ENCODE data around the gene PHF1. TPM values are rescaled to one million over a fixed set of nuclear protein-coding genes. Genes with fewer than 3 reads are reported as not detected.
A peak's percentile ranks its signal among the peaks of the same experiment; 100 is the strongest.

The PHF1 gene
- polyA plus RNA-seq, 1 donor from 2014 or later, result 102 TPM

DNA sequence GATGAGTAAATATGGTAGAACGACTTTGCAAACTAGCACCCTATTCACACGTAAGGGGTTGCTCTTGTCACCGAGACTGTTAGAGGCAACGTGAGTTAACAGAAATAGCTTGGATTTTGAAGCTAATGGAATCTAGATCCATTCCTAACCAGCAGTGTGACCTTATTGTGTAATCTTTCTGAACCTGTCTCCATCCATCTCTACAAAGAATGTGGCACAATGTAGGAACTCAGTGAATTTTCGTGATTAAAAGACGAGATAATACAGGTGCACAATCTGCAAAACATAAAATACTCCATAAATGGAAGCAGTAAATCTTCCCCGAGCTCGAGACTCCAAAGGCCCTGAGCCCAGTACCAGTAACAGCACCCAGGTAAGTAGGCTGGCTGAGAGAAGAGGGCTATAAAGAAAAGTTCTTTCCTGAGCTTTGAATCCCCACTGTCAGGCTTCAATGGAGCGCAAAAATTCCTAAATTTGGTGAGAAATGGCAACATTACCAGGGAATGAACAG, 20.0 kb upstream of the PHF1 start:
- Histone ChIP-seq H2AFZ (ENCODE audit: low read depth, low read length) (peak overlapping the region; percentile 27), H3K4me2 (ENCODE audit: low read length) (no peak overlapping the region), H3K4me3 (ENCODE audit: low read length) (peak overlapping the region; percentile 74), H3K36me3 (ENCODE audit: insufficient read depth, low read length) (no peaks in the 10 kb centered on the region), H3K9me3 (ENCODE audit: low read length) (no peaks in the 10 kb centered on the region), H4K20me1 (ENCODE audit: insufficient read depth) (no peaks in the 10 kb centered on the region), H3K27me3 (ENCODE audit: insufficient read depth, low read depth, low read length) (no peaks in the 10 kb centered on the region), H3F3A (ENCODE audit: insufficient read depth, low read length, poor library complexity, severe bottlenecking) (no peaks in the 10 kb centered on the region), H3K9me2 (ENCODE audit: insufficient read depth, low read length) (no peaks in the 10 kb centered on the region), H3K79me2 (replicated peaks; ENCODE audit: insufficient read depth, low read length) (peaks cover 35% of the 10 kb centered on the region), H3K27ac (ENCODE audit: low read length) (peak overlapping the region; percentile 55), H3K9ac (ENCODE audit: low read length) (peak overlapping the region; percentile 24)
- no peak for TF ChIP-seq TAF1 (IDR thresholded peaks at IDR 0.05; ENCODE audit: low read depth)
- TF ChIP-seq, protein P1, sequence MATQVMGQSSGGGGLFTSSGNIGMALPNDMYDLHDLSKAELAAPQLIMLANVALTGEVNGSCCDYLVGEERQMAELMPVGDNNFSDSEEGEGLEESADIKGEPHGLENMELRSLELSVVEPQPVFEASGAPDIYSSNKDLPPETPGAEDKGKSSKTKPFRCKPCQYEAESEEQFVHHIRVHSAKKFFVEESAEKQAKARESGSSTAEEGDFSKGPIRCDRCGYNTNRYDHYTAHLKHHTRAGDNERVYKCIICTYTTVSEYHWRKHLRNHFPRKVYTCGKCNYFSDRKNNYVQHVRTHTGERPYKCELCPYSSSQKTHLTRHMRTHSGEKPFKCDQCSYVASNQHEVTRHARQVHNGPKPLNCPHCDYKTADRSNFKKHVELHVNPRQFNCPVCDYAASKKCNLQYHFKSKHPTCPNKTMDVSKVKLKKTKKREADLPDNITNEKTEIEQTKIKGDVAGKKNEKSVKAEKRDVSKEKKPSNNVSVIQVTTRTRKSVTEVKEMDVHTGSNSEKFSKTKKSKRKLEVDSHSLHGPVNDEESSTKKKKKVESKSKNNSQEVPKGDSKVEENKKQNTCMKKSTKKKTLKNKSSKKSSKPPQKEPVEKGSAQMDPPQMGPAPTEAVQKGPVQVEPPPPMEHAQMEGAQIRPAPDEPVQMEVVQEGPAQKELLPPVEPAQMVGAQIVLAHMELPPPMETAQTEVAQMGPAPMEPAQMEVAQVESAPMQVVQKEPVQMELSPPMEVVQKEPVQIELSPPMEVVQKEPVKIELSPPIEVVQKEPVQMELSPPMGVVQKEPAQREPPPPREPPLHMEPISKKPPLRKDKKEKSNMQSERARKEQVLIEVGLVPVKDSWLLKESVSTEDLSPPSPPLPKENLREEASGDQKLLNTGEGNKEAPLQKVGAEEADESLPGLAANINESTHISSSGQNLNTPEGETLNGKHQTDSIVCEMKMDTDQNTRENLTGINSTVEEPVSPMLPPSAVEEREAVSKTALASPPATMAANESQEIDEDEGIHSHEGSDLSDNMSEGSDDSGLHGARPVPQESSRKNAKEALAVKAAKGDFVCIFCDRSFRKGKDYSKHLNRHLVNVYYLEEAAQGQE (IDR thresholded peaks at IDR 0.05; ENCODE audit: borderline replicate concordance), result no peak
- TF ChIP-seq EP300 (conservative IDR thresholded peaks at IDR 0.05; ENCODE audit: poor library complexity, severe bottlenecking), result no peak
- TF ChIP-seq MXI1 (conservative IDR thresholded peaks at IDR 0.05; ENCODE audit: poor library complexity, severe bottlenecking), result no peak
- TF ChIP-seq RAD21 (conservative IDR thresholded peaks at IDR 0.05), result no peak

DNA sequence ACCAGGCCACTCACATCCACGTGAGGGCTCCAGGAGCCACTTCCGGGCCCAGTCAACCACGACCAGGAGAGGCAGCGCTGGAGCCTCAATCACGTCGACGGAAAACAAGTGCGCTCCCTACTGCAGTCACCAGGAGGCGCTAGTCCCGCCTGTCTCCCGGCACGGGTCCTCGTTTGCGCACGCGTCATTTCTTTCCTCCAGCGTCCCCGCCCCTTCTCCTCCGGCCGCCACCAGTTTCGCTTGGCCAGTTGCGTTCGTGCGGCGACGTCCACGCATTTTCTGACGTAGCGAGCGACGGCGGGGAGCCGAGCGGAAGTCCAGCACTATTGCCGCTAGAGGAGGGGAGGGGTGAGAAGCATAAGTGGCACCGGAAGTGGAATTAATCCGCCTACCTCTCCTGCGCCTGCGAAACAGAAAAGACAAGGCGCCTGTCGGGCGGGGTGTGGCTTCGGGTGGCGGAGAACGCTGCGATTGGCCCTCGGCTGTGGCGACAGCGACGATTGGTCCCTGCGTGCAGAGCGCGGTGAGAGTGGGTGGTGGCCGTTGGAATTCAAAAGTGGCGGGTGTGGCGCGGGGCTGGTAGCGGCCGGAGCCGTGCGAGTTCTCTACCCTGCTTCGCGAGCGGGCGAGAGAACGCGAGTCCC, 19.4 kb upstream of the PHF1 start, which contains the start of gene KIFC1:
Gene KIFC1 (plus strand): TSS at position 546 of the 644 bp plus-strand sequence. CDS start 163 bp downstream, outside the sequence.
- Histone ChIP-seq H3K9ac (ENCODE audit: low read length) (peak within 1 kb of the TSS; percentile 24), H3K9me2 (ENCODE audit: insufficient read depth, low read length) (no peaks in the 10 kb centered on the region), H3K4me2 (ENCODE audit: low read length) (peak within 1 kb of the TSS; percentile 54), H3K27me3 (ENCODE audit: insufficient read depth, low read depth, low read length) (no peaks in the 10 kb centered on the region), H3K4me3 (ENCODE audit: low read length) (peak within 1 kb of the TSS; percentile 74), H3K27ac (ENCODE audit: low read length) (peak within 1 kb of the TSS; percentile 55), H3K36me3 (ENCODE audit: insufficient read depth, low read length) (no peaks in the 10 kb centered on the region), H2AFZ (ENCODE audit: low read depth, low read length) (peak within 1 kb of the TSS; percentile 27), H3K79me2 (replicated peaks; ENCODE audit: insufficient read depth, low read length) (peaks cover 41% of the 10 kb centered on the region), H3K9me3 (ENCODE audit: low read length) (no peaks in the 10 kb centered on the region), H3F3A (ENCODE audit: insufficient read depth, low read length, poor library complexity, severe bottlenecking) (no peaks in the 10 kb centered on the region), H4K20me1 (ENCODE audit: insufficient read depth) (no peaks in the 10 kb centered on the region)
- TF ChIP-seq, protein P2, sequence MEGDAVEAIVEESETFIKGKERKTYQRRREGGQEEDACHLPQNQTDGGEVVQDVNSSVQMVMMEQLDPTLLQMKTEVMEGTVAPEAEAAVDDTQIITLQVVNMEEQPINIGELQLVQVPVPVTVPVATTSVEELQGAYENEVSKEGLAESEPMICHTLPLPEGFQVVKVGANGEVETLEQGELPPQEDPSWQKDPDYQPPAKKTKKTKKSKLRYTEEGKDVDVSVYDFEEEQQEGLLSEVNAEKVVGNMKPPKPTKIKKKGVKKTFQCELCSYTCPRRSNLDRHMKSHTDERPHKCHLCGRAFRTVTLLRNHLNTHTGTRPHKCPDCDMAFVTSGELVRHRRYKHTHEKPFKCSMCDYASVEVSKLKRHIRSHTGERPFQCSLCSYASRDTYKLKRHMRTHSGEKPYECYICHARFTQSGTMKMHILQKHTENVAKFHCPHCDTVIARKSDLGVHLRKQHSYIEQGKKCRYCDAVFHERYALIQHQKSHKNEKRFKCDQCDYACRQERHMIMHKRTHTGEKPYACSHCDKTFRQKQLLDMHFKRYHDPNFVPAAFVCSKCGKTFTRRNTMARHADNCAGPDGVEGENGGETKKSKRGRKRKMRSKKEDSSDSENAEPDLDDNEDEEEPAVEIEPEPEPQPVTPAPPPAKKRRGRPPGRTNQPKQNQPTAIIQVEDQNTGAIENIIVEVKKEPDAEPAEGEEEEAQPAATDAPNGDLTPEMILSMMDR (IDR thresholded peaks at IDR 0.05; ENCODE audit: poor library complexity, severe bottlenecking), result peak; percentile 100
- TF ChIP-seq SMC3 (conservative IDR thresholded peaks at IDR 0.05; ENCODE audit: poor library complexity), result peak; percentile 94
- no peak for TF ChIP-seq TAF1 (IDR thresholded peaks at IDR 0.05; ENCODE audit: low read depth)
- TF ChIP-seq, protein P1 (IDR thresholded peaks at IDR 0.05; ENCODE audit: borderline replicate concordance), result no peak
- TF ChIP-seq EP300 (conservative IDR thresholded peaks at IDR 0.05; ENCODE audit: poor library complexity, severe bottlenecking), result peak; percentile 79
- TF ChIP-seq MXI1 (conservative IDR thresholded peaks at IDR 0.05; ENCODE audit: poor library complexity, severe bottlenecking), result peak; percentile 98
- peak; percentile 57 for TF ChIP-seq POLR2AphosphoS5 (IDR thresholded peaks at IDR 0.05)
- peak; percentile 82 for TF ChIP-seq RAD21 (conservative IDR thresholded peaks at IDR 0.05)
- no peak for TF ChIP-seq EZH2 (IDR thresholded peaks at IDR 0.05; ENCODE audit: borderline replicate concordance, insufficient read depth, low read length, poor library complexity, severe bottlenecking)
